GM18502 (cell line): Measurements from ENCODE around the gene ABCG1.

ENCODE experiments used
- ATAC-seq: cut with Tn5 transposase; IDR thresholded peaks from one replicate; pipeline ENCODE4 v1.9.1; 2021; ENCODE audit warnings: mild to moderate bottlenecking; ENCODE audit not compliant: unreplicated experiment, poor library complexity

The ABCG1 gene

DNA sequence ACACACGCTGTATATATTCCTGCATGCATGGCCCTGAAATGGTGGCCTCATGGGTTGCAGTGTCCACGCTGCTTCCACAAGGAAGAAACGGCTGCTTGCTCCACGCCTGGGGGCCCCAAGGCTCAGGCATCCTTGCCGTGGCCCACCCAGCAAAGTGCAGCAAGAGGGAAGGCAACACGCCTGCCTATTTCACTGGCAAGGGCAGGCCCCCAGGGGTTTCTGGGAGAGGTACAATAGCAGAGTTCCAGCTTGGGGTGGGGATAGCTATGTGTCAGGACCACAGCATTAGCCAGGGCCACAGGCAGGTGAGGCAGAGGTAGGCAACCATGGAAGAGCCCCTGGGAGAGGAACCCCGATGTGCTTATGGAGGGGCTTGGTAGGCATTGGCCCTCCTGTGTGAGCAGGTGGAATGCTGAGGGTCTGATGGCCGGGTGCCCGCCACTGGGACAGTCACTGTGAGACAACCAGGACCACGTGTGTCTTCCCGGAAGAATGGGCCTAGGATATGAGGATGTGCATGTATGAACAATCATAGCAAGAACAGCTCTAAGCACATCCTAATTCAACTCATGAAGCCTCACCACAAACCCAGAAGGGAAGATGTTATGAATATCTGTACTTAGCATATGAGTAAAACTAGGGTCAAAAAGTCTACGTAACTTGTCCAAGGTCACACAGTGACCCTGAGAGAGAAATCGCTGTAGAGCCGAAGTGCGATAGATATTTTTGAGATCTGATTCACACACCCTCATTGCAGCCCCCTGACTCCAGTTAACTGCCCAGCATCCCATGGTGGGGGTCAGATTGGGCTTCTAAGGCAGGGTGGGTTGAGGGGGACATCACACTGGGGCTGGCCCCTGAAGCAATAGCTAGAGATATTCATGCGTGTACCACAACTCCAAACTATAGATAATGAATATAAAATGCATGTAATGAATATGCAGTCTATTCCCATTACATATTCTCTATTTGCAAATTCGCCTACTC, 120.1 kb downstream of the ABCG1 start:
- no peak for ATAC-seq

DNA sequence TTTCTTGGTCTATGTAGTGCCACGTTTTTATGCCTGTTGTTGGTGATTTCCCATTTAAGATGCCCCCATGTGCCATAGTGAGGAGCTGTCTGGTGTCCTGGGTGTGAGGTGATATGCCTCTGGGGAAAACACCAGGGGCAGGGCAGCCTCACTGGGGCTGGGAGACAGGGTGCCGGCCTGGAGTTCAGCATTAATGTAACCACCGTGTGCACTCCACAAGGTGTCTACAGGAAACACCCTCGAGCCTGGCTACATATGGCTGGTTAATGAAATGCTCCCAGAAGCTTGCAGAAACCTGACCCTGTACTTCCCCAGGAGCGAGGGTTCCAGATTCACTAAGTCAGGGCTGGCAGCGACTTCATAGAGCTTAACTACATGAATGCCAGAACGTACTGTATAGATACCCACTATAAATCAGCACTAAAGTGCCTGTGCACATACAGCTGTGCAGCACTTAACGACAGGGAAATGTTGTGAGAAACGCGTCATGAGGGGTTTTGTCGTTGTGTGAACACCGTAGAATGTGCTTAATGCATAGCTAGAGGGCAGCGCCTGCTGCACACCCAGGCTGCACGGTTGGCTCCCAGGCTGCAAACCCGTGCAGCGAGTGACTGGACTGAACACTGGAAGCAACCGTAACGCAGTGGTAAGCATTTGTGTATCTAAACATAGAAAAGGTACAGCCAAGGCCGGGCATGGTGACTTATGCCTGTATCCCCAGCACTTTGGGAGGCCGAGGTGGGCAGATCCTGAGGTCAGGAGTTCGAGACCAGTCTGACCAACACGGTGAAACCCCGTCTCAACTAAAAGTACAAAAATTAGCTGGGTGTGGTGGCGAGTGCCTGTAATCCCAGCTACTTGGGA, 121.5 kb downstream of the ABCG1 start:
- ATAC-seq, result no peak

DNA sequence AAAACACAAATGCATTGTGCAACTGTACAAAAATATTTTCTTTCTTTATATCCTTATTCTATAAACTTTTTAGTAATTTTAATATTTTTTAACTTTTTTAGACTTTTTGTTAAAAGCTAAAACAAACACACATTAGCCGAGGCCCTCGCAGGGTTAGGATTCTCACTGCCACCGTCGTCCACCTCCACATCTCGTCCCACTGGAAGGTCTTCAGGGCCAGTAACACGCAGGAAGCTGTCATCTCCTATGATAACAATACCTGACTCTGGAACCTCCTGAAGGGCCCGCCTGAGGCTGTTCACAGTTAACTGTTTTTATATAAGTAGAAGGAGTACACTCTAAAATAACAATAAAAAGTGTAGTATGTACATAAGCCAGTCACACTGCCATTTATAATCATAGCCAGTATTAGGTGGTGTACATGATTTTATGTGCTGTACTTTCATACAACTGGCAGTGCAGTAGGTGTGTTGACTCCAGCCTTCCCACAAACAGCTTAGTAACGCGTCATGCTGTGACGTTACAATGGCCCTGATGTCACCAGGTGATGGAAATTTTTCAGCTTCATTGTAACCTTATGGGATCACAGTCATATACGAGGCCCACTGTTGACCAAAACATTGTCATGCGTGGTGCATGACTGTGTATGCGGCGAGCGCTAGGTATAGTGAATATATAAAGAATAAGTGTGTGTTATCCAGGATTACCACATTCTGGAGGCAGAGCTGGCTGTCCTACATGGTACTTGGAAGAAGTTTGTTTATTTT, 123.0 kb downstream of the ABCG1 start:
- no peak for ATAC-seq

DNA sequence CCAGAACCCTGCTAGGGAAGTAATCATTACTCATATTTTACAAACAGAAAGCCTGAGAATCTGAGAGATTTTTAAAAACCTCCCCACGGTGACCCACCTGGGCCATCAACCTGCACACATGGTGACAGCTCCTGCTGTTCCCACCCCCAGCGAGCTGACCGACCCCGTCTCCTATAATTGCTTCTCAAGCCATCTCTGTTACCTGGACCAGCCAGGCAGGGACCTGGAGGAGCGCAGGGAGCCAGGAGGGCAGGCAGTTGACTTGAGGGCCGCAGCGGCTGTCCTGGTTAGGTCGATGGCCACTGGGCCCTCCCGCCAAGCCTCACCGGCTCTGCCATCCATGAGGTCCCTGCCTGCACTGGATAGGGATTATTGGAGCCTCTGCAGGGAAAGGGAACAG, 124.2 kb downstream of the ABCG1 start:
- no peak for ATAC-seq

DNA sequence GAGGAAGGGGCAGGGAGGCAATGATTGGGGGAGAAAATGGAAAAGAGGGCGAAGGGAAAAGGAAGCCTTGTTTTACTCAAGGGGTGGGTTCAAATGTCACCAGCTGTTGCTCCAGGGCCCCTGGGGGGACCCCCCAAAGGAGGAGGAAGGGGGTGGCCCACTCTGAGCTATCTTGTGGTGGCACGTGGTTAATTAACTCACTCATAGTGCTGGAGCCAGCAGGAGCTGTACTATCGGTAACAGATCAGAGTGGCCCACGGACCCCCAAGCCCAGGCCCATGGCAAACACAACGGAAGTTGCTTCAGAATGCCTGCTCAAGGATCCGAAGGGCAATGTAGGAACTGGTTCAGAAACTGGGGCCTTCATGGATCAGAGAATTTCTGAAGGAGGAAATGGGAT, 124.6 kb downstream of the ABCG1 start:
- ATAC-seq, result no peak

DNA sequence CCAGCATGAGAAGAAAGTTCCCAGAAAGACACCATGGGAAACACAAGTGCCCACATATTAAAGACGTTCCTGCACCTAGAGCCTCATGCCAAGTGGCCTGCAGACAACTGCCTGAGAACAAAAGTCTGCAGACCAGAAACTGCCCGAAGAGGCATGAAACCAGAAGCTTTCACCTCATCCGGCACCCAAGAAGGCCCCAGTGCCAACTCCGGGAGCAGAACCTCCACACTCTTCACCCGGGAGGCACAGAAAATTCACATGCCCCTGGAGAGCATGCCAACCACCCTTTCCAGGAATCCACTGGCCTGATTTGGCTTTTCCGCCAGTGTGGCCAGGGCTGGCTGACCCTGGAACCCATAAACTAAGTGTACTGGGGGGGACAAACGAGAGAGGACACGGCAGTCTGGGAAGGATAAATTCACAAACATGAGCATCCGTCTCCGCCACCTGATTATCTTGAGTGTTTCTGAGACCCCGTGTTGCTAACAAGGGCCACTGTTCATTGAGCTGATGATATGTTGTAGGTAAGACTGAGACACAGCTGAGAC, 125.1 kb downstream of the ABCG1 start:
- ATAC-seq, result no peak

DNA sequence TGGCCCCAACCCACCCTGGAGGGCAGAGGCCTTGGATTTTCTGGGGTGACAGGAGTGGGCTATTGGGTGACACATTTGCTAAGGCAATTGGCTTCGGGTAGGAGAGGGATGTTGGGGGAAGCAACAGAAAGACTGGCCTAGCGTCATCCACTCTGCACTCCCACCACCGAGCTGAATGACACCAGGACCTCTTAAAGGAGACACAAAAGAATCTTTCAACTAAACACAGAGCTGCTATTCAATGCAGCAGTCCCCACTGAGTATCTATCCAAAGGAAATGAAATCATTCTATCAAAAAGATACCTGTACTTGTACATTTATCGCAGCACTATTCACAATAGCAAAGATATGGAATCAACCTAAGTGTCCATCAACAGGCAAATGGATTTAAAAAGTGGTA, 125.7 kb downstream of the ABCG1 start:
- no peak for ATAC-seq

DNA sequence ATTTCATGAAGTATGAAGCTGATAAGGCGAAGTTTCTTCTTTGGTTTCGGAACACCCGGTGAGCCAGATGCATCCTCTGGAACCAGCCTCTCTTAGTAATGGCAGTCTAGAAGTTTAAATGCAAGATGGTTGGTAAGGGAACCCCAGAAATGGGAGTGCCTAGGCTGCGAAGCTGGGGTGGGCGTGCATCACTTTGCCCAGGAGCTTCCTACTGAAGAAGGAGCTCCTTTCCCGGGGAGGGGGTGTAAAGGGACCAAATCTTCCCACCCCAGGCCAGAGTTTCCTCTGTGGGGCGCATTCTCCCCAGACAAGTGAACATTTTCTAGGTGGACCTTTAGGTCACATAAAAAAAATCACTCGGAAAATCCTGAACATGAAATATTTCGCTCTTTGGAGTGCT, 127.5 kb downstream of the ABCG1 start:
- ATAC-seq, result no peak
